DOHH2 (cell line): ENCODE data around the gene BBS2.

Experiments
- H3F3A ChIP-seq: fragments of 200-600 bp; sonication (generic), shearing (Covaris generic); 2 replicates; pipeline ENCODE4 v1.6.0; 2016; ENCODE audit warnings: antibody characterized with exemption, mild to moderate bottlenecking; ENCODE audit not compliant: control insufficient read depth, insufficient read depth
- H3K27ac ChIP-seq: fragments of 200-600 bp; sonication (generic); 2 replicates; pipeline ENCODE4 v1.5.1; 2014; ENCODE audit warnings: low read depth, mild to moderate bottlenecking, low read length, moderate library complexity
- H3K27me3 ChIP-seq: fragments of 200-600 bp; sonication (generic); 2 replicates; pipeline ENCODE4 v1.6.1; 2014; ENCODE audit warnings: mild to moderate bottlenecking, low read length, mixed read lengths; ENCODE audit not compliant: control insufficient read depth
- H3K36me3 ChIP-seq: fragments of 200-600 bp; sonication (generic); 2 replicates; pipeline ENCODE4 v1.6.1; 2014; ENCODE audit warnings: mild to moderate bottlenecking, low read length, moderate library complexity, mixed read lengths; ENCODE audit not compliant: control insufficient read depth
- H3K4me1 ChIP-seq: fragments of 200-600 bp; sonication (generic); 2 replicates; pipeline ENCODE4 v1.6.1; 2014; ENCODE audit warnings: mild to moderate bottlenecking, low read length, mixed read lengths; ENCODE audit not compliant: control insufficient read depth
- H3K4me2 ChIP-seq: fragments of 200-600 bp; sonication (generic); 2 replicates; pipeline ENCODE4 v1.6.0; 2014; ENCODE audit warnings: mild to moderate bottlenecking, low read length, moderate library complexity
- H3K4me3 ChIP-seq: fragments of 200-600 bp; sonication (generic); 2 replicates; pipeline ENCODE4 v1.5.1; 2014; ENCODE audit warnings: mild to moderate bottlenecking, low read length, mixed read lengths
- H3K79me2 ChIP-seq: fragments of 200-600 bp; sonication (generic); 2 replicates; pipeline ENCODE4 v1.6.1; 2014; ENCODE audit warnings: mild to moderate bottlenecking, low read length, mixed read lengths; ENCODE audit not compliant: control insufficient read depth
- H3K9me2 ChIP-seq: fragments of 200-600 bp; sonication (generic); replicated peaks from 2 replicates; pipeline ENCODE4 v1.6.1; 2014; ENCODE audit warnings: mild to moderate bottlenecking, low read length, mixed read lengths; ENCODE audit not compliant: control insufficient read depth
- H3K9me3 ChIP-seq: fragments of 200-600 bp; sonication (generic); 2 replicates; pipeline ENCODE4 v1.6.1; 2014; ENCODE audit warnings: antibody characterized with exemption, low read length, mixed read lengths; ENCODE audit not compliant: control insufficient read depth, insufficient read depth
- H4K20me1 ChIP-seq: fragments of 200-600 bp; sonication (generic); 2 replicates; pipeline ENCODE4 v1.6.0; 2014; ENCODE audit warnings: low read depth, mild to moderate bottlenecking, antibody characterized with exemption, low read length, moderate library complexity; ENCODE audit not compliant: control insufficient read depth, insufficient read depth
- EZH2phosphoT487 ChIP-seq: fragments of 200-600 bp; sonication (generic); IDR thresholded peaks from 2 replicates; pipeline ENCODE4 v1.6.1; 2017; ENCODE audit warnings: borderline replicate concordance, mild to moderate bottlenecking, antibody characterized with exemption, low read length, moderate library complexity, mixed read lengths
- TF ChIP-seq, protein P1 (sequence below): fragments of 200-600 bp; sonication (generic); IDR thresholded peaks from one replicate; pipeline ENCODE4 v1.5.1; 2014; ENCODE audit warnings: antibody characterized with exemption, mild to moderate bottlenecking, low read depth, low read length; ENCODE audit not compliant: poor library complexity, severe bottlenecking

The BBS2 gene

GRCh38 chr16:56478281-56479049, 41.4 kb downstream of the BBS2 start:
- Histone ChIP-seq H3K4me2 (no peak overlapping the region), H3K27me3 (no peaks in the 10 kb centered on the region), H3K4me3 (no peak overlapping the region), H3K27ac (no peak overlapping the region), H3F3A (peaks cover 4% of the 10 kb centered on the region; the same call in 1 of the 2 replicates), H3K36me3 (peaks cover 58% of the 10 kb centered on the region), H3K4me1 (no peaks in the 10 kb centered on the region), H3K9me3 (no peaks in the 10 kb centered on the region), H4K20me1 (no peaks in the 10 kb centered on the region), H3K79me2 (no peaks in the 10 kb centered on the region), H3K9me2 (no peaks in the 10 kb centered on the region)
- TF ChIP-seq, protein P1, sequence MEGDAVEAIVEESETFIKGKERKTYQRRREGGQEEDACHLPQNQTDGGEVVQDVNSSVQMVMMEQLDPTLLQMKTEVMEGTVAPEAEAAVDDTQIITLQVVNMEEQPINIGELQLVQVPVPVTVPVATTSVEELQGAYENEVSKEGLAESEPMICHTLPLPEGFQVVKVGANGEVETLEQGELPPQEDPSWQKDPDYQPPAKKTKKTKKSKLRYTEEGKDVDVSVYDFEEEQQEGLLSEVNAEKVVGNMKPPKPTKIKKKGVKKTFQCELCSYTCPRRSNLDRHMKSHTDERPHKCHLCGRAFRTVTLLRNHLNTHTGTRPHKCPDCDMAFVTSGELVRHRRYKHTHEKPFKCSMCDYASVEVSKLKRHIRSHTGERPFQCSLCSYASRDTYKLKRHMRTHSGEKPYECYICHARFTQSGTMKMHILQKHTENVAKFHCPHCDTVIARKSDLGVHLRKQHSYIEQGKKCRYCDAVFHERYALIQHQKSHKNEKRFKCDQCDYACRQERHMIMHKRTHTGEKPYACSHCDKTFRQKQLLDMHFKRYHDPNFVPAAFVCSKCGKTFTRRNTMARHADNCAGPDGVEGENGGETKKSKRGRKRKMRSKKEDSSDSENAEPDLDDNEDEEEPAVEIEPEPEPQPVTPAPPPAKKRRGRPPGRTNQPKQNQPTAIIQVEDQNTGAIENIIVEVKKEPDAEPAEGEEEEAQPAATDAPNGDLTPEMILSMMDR = no peak
- TF ChIP-seq EZH2phosphoT487 = no peak

GRCh38 chr16:56477096-56477878, 42.5 kb downstream of the BBS2 start:
- H3K4me2 ChIP-seq = no peak overlapping the region
- no peaks in the 10 kb centered on the region for H3K79me2 ChIP-seq
- no peaks in the 10 kb centered on the region for H4K20me1 ChIP-seq
- peaks cover 4% of the 10 kb centered on the region; the same call in 1 of the 2 replicates for H3F3A ChIP-seq
- H3K9me3 ChIP-seq = no peaks in the 10 kb centered on the region
- no peaks in the 10 kb centered on the region for H3K9me2 ChIP-seq
- no peaks in the 10 kb centered on the region for H3K4me1 ChIP-seq
- TF ChIP-seq, protein P1 = no peak
- no peak for TF ChIP-seq EZH2phosphoT487
- H3K4me3 ChIP-seq = no peak overlapping the region
- H3K36me3 ChIP-seq = peaks cover 67% of the 10 kb centered on the region
- H3K27me3 ChIP-seq = no peaks in the 10 kb centered on the region
- H3K27ac ChIP-seq = no peak overlapping the region

DNA sequence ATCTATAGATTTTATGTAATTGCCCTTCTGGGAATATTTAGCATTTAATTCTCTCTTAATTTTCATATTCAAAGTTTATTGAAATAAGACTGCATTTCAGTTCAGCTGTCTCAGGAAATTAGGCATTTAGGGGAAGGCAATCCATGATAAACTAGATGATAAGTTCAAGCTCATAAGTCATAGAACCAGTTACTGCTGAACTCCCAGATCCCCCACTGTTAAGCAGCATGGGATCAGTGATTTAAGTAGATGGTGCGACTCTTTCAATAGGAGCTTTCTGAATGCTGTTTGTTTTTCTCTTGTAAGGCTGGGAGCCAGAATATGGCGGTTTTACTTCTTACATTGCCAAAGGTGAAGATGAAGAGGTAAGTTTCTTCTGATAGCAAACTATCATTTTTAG, 44.6 kb downstream of the BBS2 start:
- no peaks in the 10 kb centered on the region for H3K4me1 ChIP-seq
- H3K79me2 ChIP-seq = no peaks in the 10 kb centered on the region
- H3K36me3 ChIP-seq = peaks cover 88% of the 10 kb centered on the region
- H3K9me3 ChIP-seq = no peaks in the 10 kb centered on the region
- no peak for TF ChIP-seq EZH2phosphoT487
- TF ChIP-seq, protein P1 = no peak
- H3K27me3 ChIP-seq = no peaks in the 10 kb centered on the region
- no peak overlapping the region for H3K27ac ChIP-seq
- no peak overlapping the region for H3K4me3 ChIP-seq
- no peaks in the 10 kb centered on the region for H3K9me2 ChIP-seq
- H3K4me2 ChIP-seq = no peak overlapping the region
- H4K20me1 ChIP-seq = no peaks in the 10 kb centered on the region
- no peaks in the 10 kb centered on the region for H3F3A ChIP-seq
